Superior temporal gyrus (tissue), 1 donor: ENCODE measurements around the gene CDC42.
"Not testable (repeated sequence)": the region's sequence is repeated elsewhere in the genome, so short reads cannot be mapped to it uniquely, and the experiment has no call there.

Experiments
- DNase-seq: peaks from one replicate; pipeline ENCODE4 v3.0.0-alpha.2; 2016; ENCODE audit errors: extremely low spot score

The CDC42 gene

GRCh38 chr1:22052115-22053016, at the start of gene CDC42:
TSS of gene CDC42 (plus strand) at chr1:22052709. CDS start at chr1:22078479, 25,770 bp downstream.
- DNase-seq: peak; percentile 95

DNA sequence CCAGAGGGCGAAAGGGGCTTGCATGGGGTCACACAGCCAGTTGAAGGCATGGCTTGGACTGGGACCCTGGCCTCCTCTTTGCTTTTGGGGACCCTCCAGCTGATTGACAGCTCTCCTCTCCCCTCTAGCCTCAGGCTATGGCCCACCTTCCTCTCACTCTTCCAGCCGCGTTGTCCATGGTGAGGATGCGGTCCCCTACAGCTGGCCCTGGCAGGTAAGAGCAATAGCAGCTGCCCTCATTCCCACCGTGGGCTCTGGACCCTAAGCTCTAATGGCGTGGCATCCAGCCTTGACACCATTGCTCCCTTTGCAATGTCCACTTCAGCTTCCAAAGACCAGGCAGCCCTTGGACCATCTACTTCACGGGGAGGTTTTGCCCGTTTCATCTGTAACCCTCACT, 49.6 kb upstream of the CDC42 start:
- DNase-seq: not testable (repeated sequence)

DNA sequence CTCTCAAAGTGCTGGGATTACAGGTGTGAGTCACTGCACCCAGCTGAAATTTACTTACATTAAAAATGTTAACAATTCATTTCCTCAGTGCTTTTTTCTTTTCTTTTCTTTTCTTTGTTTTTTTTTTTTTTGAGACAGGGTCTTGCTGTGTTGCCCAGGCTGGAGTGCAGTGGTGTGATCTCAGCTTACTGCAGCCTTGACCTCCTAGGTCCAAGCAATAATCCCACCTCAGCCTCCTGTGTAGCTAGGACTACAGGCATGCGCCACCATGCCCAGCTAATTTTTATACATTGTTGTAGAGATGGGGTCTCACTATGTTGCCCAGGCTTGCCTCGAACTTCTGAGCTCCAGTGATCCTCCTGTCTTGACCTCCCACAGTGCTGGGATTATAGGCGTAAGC, 48.5 kb upstream of the CDC42 start:
- DNase-seq: not testable (repeated sequence)

DNA sequence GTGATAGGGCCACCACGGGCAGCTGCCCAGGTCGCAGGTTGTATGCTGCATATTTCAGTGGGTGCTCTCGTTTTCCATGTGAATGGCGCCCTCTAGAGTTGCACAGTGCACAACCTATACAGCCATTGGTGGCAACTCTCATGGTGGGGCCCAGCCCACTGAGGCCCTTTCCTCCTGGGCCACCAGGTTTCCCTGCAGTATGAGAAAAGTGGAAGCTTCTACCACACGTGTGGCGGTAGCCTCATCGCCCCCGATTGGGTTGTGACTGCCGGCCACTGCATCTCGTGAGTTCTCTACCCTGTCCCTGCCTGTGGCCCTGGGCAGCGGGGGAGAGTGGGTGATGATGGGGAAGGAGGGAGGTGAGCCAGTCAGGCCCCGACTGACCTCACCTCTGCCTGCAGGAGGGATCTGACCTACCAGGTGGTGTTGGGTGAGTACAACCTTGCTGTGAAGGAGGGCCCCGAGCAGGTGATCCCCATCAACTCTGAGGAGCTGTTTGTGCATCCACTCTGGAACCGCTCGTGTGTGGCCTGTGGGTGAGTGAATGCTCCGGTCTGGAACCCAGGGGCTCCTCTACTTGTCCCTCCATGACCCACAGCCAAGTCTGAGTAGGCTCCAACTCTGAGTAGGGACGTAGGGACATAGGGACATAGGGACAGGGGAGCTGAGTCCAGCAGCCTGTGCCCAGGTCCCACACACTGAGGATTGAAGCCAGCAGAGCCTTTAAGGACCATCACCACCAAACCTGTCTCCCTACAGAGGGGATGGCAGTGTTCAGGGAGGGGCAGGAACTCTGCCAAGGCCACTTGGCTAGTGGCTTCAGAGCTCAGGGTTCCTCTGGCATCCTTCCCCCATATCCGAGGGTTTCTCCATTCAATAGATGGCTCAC, 47.0 kb upstream of the CDC42 start:
- not testable (repeated sequence) for DNase-seq

GRCh38 chr1:22006736-22007135, 45.8 kb upstream of the CDC42 start:
- not testable (repeated sequence) for DNase-seq

- DNase-seq: not testable (repeated sequence)
These were observed 45.2 kb upstream of the CDC42 start for GRCh38 chr1:22007262-22007661.

GRCh38 chr1:22009566-22009965, 42.9 kb upstream of the CDC42 start:
- DNase-seq: not testable (repeated sequence)

GRCh38 chr1:22012752-22013151, 39.8 kb upstream of the CDC42 start:
- not testable (repeated sequence) for DNase-seq

GRCh38 chr1:22014575-22015206, 37.8 kb upstream of the CDC42 start:
- DNase-seq: not testable (repeated sequence)

DNA sequence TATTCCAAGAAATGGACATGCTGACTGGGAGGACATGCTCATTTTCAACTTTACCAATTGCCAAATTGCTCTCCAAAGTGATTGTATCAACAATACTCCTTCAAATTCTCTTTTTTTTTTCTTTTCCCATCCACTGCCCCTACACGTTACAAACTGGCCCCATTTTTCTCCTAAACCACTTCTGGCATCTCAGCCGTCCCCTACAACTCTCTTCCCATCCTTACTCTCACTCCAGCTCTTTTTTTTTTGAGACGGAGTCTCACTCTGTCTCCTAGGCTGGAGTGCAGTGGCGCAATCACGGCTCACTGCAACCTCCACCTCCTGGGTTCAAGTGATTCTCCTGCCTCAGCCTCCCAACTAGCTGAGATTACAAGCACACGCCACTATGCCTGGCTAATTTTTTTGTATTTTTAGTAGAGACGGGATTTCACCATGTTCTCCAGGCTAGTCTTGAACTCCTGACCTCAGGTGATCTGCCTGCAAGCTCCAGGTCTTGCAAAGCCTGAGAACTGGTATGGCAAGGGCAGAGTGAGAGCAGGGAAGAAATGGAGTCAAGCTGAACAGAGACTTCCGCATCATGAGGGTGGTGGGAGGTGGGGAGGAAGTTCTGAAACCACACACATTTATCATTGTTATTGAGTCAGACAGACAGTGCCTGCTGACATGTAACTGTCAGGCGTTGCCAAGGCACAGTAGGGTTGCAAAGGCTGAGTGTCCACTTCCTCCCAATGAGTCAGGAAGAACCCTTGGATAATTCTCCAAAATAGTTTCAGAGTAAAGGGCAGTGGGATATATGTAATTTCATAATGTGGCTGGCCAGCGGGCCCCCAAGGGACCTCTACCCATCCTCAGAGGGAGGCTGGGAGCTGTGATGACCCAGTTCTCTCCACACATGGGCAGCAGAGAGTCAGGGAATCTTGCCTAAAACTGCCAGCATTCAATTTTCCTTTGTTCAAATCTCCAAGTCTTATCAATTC, 33.6 kb upstream of the CDC42 start:
- DNase-seq: no peak

DNA sequence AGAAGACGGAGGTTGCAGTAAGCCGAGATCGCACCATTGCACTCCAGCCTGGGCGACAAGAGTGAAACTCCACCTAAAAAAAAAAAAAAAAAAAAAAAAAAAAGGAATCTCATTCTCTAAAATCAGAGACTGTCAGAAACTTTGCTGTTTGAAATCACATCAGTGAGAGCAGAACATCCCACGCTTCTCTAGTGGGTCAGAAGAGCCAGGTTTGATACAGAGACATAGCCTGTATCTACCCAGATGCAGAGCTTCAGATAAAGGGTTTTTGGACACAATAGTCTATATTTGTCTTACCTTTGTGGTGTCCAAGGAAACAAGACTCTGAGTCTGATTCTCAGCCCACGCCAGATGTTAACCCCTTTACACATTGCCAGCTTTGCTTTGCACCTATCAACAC, 31.4 kb upstream of the CDC42 start:
- DNase-seq: no peak

DNA sequence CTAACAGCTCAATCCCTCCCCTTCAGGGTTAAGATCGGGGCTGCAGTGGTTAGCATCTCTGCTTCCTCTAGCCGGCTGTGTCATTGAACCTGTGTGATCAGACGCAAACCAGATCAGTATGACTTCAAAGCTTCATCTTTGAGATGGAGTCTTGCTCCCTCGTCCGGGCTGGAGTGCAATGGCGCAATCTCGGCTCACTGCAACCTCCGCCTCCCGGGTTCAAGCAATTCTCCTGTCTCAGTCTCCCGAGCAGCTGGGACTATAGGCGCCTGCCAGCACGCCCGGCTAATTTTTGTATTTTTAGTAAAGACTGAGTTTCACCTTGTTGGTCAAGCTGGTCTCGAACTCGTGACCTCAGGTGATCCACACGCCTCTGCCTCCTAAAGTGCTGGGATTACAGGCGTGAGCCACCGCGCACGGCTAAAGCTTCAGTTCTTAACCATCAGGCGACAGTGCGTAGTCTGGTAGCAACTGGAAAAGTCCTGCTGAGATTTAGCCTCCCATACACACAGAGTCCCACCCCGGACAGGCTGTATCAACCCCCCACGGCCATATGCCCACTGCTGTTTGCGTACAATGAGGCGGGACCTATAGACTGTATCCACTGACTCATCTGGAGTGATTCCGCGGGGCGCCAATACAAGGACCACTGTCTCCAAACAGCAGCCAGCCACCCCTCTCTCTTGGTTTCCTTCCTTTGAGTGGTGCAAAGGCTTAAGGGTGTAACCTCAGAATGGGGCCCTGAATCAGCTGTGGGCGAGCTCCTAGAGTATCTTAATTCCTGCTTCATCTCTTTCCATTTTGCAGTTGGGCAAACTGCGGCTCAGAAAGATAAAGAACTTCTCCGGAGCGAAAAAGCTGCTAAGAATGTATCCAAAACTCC, 27.8 kb upstream of the CDC42 start:
- peak; percentile 89 for DNase-seq

DNA sequence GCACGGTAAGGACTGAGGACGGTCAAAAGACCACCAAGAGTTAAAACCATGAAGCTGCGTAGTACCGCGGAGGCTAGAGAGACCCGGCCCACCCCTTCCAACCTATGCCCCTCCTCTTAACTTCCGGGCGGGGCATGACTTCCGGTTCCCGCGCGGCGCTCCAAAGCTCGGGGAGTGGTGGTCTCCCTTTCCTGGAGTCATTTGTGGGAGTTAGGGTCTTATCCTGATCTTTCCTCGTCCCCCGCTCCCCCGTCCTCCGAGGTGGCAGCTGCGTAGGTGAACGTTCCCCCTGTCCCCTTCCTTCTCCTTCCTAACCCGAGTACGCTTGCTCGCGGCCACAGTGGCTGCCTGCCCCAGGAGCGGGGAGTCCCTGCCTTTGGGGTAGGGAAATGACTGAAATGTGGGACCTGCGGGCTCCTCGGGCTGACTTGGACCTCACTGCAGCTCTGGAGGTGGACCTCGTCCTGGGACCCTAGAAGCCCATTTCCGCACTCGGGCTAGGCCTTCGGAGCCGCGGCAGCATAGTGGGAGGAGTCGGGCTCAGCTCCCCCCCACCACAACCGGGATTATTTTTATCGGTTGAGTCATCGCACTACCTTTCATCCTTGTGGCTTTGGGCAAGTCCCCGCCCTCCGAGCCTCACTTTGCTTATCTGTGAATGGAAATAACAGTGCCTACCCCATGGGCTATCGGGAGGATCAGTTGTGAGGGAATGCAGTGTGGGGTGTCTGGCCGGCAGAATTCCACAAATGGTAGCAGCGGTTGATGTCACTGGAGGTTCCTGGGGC, 26.9 kb upstream of the CDC42 start:
- DNase-seq: peak; percentile 50

GRCh38 chr1:22026924-22027289, 25.6 kb upstream of the CDC42 start:
- DNase-seq: no peak

DNA sequence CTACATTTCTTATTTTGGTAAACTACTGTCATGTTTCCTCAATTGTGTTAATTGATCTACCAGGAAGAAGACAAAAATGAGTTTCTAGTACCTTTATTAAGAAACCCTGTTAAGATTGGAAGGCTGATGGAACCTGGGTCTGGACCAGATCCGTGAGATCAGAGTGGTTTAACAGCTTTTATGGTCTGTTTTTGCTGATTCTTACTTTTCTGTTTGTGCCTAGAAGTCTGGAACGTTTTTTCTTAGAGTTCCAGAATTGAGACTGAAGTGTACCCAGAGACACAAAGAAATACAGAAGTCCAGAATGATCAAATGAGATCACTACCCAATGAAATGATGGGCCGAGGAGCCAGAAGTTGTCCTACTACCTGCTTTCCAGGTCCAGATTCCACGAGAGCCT, 22.5 kb upstream of the CDC42 start:
- DNase-seq: no peak

DNA sequence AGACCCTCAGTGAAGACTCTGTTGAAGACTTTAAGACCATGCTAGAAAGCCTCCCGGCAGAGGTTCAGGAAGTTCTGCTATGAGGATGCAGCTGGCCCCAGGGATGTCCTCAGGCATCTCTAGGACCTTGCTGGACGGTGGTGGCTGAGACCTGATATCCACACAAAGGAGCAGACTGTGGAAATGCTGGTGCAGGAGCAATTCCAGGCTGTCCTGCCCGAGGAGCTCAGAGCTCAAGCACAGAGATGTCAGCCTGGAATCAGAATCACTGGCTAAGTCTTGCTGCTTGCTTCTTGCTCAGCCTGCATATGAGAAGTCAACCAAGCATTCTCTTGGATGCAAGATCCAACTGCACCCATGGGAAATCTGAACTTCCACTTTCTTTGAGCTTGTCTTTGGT, 22.0 kb upstream of the CDC42 start:
- no peak for DNase-seq

GRCh38 chr1:22031214-22031962, 21.1 kb upstream of the CDC42 start:
- DNase-seq: no peak

GRCh38 chr1:22034834-22035233, 17.7 kb upstream of the CDC42 start:
- not testable (repeated sequence) for DNase-seq
